Spleen (tissue), 7 donors: Measurements from ENCODE around the gene RAB28.

Experiments
- CTCF ChIP-seq, 11 experiments: fragments of 200-600 bp in 7 of 11; fragments of 450-650 bp in 4 of 11; sonication (generic) in 4 of 11; IDR thresholded peaks in 8 of 11; conservative IDR thresholded peaks in 3 of 11; 1 replicate in 7 of 11; 2 replicates in 4 of 11; pipeline versions ENCODE4 v1.4.0 to v1.8.0; 2016 to 2021; ENCODE audit warnings: antibody characterized with exemption in 11 of 11, inconsistent platforms in 4 of 11, mild to moderate bottlenecking in 1 of 11
- POLR2A ChIP-seq, 3 donors: fragments of 450-650 bp; IDR thresholded peaks; one replicate each; pipeline ENCODE4 v1.5.1; 2017; ENCODE audit warnings: antibody characterized with exemption in 3 of 3, mild to moderate bottlenecking in 1 of 3
- POLR2AphosphoS5 ChIP-seq, 3 donors: sonication (generic); formaldehyde crosslinking; IDR thresholded peaks; one replicate each; pipeline ENCODE4 v1.5.1; 2017; ENCODE audit warnings: antibody characterized with exemption in 3 of 3
- donor health status: DM: no; HTN: no; CAD: no; lungs with moderate emphysema.
- donor health status: DM: no; HTN: no; CAD: no.
- donor health status: DM: no; HTN: no; CAD: no.

GRCh38 chr4:13523105-13523477 is 39.0 kb upstream of the RAB28 start:
- TF ChIP-seq POLR2AphosphoS5 (IDR thresholded peaks at IDR 0.05) (no peak), CTCF (IDR thresholded peaks at IDR 0.05 in 8 of 11, conservative IDR thresholded peaks at IDR 0.05 in 3 of 11) (no peak), POLR2A (IDR thresholded peaks at IDR 0.05) (no peak)
